GM19193 (cell line): Measurements from ENCODE around the gene CYTH3.

Experiments used
- POLR2A ChIP-seq: IDR thresholded peaks from 4 replicates; pipeline ENCODE4 v1.6.1; 2011; ENCODE audit not compliant: insufficient read depth, insufficient read length; ENCODE audit errors: extremely low read depth

Gene CYTH3

DNA sequence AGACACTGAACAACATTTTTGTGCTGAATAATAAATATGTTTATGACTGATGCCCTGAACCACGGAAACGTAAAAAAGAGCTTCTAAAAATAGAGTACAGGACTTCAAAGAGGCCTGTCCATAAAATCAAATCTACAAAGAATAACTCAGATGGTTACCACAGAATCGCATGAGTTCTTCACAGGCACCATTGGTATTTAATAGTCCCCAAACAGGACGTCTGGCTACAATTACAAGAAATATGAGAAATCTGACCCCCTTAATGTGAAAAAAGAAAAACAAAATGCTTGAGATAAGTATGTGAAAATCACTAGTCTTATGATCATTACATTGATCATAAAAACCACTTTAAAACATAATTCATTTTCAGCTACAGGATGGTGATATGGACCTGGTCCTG lies 20.8 kb downstream of the CYTH3 start:
- no peak for TF ChIP-seq POLR2A

DNA sequence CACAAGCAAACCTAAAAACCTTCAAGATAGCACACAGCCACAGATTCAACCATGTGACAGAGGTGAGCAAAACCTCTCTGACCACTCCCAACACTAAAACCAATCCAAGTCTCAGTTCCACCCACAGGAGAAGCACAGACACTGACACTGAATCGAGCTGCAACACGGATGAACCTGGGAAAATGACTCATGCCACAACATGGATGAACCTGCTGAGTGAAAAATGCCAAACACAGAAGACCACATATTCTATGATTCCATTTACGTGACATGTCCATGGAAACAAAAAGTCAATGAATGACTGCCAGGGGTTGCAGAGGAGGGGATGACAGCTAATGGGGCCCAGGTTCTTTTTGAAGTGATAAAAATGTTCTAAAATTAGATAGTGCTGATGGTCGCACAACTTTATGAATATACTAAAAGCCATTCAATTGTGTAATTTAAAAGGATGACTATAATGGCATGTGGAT lies 22.0 kb downstream of the CYTH3 start:
- no peak for TF ChIP-seq POLR2A

DNA sequence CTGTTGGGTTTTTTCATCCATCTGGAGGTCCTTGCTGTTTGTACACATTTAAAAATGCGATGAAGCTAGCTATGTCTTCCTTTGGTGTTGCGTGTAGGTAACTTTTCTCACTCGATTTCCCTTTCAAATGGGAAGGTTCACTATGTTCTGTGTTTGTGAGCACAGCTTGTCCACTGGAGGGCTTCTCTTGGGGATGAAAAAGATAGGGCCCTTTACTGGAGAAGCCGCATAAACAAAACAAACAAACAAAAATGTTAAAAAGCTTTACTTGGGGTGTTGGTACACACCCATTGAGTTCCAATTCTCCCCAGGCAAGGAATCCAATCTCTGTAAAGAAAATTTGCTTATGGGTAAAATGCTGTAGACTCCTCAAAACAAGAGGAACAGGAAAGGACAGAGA lies 23.4 kb downstream of the CYTH3 start:
- TF ChIP-seq POLR2A: no peak

DNA sequence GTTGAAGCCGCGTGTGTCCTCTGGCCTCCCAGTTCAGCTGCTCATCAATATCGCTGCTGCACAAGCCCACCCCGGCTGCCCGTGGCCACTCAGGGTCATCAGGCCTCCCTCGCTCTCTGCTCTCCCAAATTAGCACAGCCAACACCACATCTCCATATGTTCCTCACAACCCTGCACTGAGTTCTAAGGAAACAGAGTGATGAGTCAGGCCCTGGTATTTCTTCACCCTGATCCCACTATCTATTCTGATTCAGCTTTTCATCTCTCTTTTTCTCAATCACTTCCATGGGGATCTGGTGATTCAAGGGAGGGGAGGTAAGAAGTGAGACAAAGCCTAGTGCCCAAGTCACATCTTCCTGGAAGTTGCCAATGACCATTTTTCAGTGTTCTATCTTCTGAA lies 23.8 kb downstream of the CYTH3 start:
- no peak for TF ChIP-seq POLR2A

DNA sequence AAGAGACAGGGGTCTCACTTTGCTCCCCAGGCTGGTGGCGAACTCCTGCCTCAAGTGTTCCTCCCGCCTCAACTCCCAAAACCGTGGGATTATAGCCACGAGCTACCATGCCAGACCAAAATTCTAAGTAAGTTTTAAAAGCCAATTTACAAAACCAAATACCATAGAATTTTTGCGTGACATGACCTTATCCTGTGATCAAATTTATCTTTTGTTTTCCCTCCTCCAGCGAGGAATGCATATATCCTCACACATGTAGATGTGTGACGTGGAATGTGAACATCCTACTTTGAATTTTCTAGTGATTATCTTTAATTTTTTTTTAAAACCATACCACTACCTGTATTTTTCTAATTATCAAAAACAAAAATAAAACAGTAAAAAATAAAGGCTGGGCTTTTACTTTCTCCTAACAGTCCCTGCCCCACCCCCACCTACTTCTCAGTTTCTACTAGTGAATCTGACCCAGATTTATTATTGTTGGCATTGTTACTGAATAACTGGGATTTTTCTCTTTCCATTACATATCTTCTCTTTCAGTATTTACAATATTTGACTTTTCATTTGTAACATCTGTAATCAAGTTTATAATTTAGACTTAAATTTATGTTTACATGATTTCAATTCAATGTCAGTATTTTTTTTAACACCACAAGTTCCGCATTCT lies 26.0 kb downstream of the CYTH3 start:
- no peak for TF ChIP-seq POLR2A

DNA sequence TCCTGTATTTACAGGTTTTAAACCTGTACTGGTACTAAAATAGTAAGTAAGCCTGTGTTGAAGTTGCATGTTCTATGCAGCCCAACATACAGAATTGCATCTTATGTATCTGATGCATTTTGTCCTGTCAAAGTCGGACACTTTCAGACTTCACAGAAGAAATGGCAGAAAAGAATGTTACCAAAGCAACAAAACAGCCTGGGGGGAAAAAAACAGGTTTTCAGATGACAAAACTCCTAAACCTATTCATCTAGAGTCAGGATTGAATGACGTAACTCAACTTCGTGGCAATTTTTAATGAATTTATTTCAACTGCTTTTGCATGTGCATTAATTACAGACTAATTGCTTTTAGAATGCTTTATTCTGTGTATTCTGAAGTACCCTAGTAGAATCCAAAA lies 28.4 kb downstream of the CYTH3 start:
- no peak for TF ChIP-seq POLR2A

DNA sequence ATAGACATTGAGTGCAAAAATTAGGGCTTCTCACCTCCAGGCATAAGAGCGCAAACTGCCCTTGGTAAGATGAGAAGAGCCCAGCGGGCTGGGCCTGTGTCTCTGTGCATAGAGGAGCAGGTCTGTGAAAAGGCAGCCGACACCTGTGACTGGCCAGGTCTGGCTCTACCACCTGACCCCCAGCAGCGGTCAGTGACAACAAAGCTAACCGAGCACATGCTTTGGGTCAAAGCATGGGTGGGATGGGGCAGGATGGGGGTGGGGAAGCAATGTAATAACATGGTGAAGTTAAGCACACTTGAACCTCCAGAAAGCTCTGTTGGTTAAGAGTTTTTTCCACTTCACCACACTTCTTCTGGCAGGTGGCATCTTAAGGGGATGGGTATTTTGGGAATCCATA lies 29.3 kb downstream of the CYTH3 start:
- no peak for TF ChIP-seq POLR2A

DNA sequence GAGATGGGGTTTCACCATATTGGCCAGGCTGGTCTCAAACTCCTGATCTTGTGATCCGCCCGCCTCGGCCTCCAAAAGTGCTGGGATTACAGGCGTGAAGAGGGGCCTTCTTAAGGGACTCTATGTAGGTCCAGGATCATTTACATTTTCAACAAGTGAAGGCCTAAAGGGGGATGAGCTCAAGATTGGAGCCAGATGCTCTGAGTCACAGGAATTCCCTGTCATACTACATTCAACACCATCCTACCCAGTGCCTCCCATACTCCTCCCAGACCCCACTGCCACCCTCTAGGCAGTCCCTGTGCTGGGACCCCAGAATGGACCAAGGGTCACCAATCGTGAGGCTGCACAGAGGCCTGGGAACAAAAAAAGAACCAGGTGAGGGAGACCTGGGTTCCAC lies 29.9 kb downstream of the CYTH3 start:
- TF ChIP-seq POLR2A: no peak

DNA sequence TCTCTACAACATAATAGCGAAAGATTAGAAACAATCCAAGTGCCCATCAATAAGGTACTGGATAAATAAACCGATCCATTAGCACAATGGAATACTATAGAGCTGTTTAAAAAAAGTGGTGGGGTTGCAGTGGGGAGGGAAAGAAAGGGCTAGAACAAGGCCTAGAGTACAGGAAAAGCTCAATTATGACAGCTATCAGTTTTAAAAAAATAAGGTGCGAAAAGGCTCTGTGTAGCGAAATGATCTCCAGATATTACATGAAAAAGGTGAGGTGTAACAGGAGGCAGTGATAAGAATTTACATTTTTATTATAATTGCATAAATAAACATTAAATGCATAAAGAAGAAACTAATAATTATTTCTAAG lies 30.8 kb downstream of the CYTH3 start:
- TF ChIP-seq POLR2A: no peak

DNA sequence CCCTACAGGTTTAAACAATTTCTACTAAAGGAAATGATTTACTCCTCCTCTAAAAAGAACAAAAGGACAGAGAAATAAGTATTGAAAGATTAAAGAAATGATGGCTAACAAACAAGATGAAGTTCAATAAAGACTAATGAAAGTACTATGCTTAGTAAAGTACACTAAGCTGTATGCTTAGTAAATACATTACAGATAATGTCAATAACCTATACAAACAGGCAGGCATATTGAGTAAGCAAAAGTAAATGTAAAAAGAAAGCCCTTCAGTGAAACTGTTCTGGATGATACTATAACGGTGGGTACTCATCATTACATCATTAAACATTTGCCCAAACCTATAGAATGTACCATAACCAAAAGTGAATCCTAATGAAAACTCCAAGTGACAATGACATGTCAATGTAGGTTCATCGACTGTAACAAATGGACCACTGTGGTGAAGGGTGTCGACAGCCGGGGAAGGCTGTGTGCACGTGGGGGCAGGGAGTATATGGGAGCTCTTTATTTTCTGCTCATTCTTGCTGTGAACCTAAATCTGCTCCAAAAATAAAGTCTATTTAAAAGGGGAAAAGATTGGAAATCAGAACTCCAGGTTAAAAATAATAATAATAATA lies 34.0 kb downstream of the CYTH3 start:
- TF ChIP-seq POLR2A: no peak

DNA sequence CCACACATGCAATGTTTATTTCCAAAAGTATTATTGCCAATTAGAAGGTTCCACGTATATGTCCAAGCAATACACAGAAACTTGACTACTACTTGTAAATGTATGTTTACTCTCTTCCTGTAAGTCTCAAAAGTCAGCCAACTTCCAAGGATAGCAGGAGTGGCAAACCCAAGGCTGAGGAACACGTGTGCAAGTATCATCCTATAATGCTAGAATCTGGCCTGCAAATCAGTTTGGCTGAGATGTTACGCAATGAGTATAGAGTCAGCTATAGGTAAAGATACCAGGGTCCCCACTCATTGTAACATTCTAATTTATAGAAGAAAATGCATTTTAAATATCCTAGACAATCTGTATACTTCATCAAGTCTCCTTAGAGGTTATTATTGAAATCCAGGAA lies 34.7 kb downstream of the CYTH3 start:
- TF ChIP-seq POLR2A: no peak

DNA sequence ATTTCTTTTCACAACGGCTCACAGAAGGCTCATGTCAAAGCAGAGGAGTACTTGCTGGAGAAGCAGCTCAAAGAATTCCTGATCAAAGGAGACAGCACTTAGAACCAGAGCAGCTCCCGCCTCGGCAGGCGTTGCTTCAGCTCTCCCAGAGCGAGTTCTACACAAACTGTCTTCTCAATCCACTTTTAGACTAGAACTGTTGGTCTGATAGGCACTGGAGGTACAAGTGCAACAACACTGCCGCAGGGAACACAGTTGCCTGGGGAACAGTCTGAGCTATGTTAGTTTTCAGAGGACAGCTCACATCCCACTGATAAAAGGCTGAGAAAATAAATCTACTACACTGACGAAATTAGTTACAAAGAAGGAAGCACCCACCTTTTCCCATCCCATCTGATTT lies 35.4 kb downstream of the CYTH3 start:
- no peak for TF ChIP-seq POLR2A

DNA sequence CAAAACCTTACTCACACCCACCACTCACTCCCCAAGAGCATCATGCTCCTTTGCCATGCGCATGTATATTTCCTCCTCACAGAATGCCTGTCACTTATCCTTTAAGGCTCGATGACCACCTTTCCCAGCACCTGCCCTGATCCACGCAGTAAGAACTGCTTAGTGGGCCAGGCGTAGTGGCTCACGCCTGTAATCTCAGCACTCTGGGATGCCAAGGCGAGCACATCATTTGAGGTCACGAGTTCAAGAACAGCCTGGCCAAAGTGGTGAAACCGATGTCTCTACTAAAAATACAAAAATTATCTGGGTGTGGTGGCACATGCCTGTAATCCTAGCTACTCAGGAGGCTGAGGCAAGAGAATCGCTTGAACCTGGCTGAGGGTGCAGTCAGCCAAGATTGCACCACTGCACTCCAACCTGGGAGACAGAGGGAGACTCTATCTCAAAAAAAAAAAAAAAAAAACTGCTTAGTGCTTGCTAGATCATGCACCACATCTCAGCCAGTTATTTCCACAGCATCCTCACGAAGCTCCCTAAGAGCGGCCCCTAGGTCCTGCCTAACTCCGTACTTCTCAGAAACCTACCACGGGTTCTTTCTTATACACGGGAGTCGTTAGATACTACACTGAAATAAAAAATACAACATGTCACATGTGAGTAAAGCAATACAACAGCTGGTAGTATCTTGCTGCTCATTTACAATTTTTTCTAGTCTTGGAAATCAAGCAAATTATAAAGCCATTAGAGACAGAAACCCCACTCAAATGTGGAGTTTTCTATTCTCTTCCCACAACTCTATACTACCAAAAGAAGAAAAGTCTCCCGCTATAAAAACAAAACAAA lies 37.2 kb downstream of the CYTH3 start:
- TF ChIP-seq POLR2A: no peak

DNA sequence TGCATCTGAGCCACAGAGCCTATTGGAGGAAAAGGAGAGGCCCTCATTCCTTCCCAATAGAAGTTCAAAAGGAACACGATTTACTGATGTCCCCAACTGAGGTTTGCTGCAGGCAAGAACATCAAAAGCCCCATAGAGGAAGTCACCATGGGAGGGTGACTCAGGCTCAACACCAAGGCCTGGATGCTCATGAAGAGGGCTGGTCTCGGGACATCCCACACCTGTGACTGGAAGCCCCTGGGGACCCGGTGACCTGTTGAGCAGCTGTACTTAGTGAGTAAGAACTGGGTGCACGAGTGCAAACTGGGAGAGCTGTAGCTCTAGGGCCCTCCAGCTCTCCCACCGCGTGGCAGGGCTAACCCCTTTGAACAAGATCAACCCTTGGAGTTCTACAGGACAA lies 38.0 kb downstream of the CYTH3 start:
- TF ChIP-seq POLR2A: no peak

DNA sequence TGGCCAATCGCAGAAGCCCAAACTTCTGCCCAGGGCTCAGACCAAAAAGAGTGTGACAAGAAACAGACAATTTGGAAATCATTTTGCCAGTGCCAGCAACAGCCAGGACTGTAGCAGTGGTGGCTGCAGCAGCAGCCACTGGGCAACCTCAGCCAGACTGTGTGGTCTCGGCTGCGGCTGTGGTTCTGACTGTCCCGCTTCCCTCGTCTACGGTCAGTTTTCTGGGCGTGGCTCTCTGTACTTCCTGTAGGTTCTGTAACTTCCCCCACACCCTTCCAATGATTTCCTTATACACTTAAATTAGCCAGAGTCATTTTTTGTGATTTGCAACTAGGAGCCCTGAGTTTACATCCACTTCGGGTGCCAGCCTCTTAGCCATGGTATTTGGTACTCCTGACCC lies 39.9 kb downstream of the CYTH3 start:
- no peak for TF ChIP-seq POLR2A

DNA sequence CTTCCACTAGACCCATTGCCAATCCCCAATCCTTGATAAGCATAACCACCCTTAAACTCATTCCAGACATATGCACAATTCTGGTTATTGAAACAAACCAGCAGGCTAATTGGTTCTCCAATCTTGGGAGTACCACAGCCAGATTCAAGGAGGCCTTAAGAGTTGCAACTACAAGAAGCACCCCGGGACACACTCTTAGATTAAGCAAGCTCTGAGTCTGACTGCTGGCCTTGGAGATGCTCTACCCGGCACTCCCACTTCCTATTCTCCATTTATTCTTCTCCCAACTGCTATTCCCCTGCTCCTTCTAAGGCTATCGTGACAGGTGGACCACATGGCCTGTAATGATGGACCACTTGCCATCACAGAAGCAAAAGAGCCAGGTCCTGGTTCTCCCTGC lies 40.3 kb downstream of the CYTH3 start:
- TF ChIP-seq POLR2A: no peak
